ENCODE data around the gene MYO10. TPM values are rescaled to one million over a fixed set of nuclear protein-coding genes. Genes with fewer than 3 reads are reported as not detected.

MYO10 gene
- total RNA-seq, 1 experiment from 2014 or later = 71.9 TPM

DNA sequence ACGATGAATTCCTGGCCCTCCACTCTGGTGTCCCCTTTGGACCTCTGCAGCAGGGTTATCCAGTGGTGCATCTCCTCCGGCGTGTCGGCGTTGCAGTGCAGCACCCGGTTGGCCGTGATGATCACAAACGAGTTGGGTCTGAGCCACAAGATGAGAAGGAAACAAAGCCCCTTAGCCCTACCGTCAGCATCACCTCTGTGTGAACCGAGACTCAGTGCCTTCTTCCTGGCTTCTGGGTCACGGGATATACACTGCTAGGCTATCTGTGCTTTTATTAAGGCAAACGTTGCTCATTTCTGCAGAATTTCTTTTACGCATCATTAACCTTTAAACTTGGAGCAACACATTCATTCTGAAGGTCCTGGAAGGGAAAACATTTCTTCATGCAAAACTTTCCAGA lies 254.2 kb downstream of the MYO10 start:
- intact Hi-C loops (cut with micrococcal nuclease; ENCODE audit: unreplicated experiment) = no loop called here
- no peak for DNase-seq (ENCODE audit: low read depth, low spot score)
- CTCF ChIA-PET = interaction anchor here (0.5 kb wide), 1 partner anchor 214 kb away, joined by 3 read pairs; no protein-coding TSS in a partner anchor
- in situ Hi-C loops (cut with HindIII; ENCODE audit: low pct_unique_long_range_greater_than_20kb, low sequenced_read_pairs) = no loop called here
- Histone ChIP-seq H3K4me3 (ENCODE audit: low read depth in 2 of 2, low read length in 2 of 2) (no peak overlapping the region), H3K27ac (ENCODE audit: low read length) (no peak overlapping the region), H3K27me3 (ENCODE audit: control insufficient read depth, insufficient read depth, low read length) (no peaks in the 10 kb centered on the region), H3K4me1 (ENCODE audit: control insufficient read depth, insufficient read depth, low read length) (no peaks in the 10 kb centered on the region), H3K9me3 (ENCODE audit: control insufficient read depth, insufficient read depth, low read depth, low read length) (no peaks in the 10 kb centered on the region), H3K36me3 (ENCODE audit: control insufficient read depth, insufficient read depth, low read length) (peaks cover 11% of the 10 kb centered on the region; the same call in 1 of the 2 replicates)
- TF ChIP-seq CTCF (IDR thresholded peaks at IDR 0.05) = no peak
- TF ChIP-seq, protein P1, sequence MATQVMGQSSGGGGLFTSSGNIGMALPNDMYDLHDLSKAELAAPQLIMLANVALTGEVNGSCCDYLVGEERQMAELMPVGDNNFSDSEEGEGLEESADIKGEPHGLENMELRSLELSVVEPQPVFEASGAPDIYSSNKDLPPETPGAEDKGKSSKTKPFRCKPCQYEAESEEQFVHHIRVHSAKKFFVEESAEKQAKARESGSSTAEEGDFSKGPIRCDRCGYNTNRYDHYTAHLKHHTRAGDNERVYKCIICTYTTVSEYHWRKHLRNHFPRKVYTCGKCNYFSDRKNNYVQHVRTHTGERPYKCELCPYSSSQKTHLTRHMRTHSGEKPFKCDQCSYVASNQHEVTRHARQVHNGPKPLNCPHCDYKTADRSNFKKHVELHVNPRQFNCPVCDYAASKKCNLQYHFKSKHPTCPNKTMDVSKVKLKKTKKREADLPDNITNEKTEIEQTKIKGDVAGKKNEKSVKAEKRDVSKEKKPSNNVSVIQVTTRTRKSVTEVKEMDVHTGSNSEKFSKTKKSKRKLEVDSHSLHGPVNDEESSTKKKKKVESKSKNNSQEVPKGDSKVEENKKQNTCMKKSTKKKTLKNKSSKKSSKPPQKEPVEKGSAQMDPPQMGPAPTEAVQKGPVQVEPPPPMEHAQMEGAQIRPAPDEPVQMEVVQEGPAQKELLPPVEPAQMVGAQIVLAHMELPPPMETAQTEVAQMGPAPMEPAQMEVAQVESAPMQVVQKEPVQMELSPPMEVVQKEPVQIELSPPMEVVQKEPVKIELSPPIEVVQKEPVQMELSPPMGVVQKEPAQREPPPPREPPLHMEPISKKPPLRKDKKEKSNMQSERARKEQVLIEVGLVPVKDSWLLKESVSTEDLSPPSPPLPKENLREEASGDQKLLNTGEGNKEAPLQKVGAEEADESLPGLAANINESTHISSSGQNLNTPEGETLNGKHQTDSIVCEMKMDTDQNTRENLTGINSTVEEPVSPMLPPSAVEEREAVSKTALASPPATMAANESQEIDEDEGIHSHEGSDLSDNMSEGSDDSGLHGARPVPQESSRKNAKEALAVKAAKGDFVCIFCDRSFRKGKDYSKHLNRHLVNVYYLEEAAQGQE (IDR thresholded peaks at IDR 0.05; ENCODE audit: insufficient read depth in 1 of 2, low read depth in 2 of 2, low read length in 1 of 2) = no peak
- TF ChIP-seq SIN3A (IDR thresholded peaks at IDR 0.05; ENCODE audit: borderline replicate concordance, insufficient read depth, low read depth, low read length) = no peak
- TF ChIP-seq POLR2AphosphoS5 (IDR thresholded peaks at IDR 0.05; ENCODE audit: low read depth, low read length) = no peak
- TF ChIP-seq TCF7L2 (IDR thresholded peaks at IDR 0.05; ENCODE audit: low read depth, low read length) = no peak
- POLR2A ChIA-PET = no interaction called here
- BruUV-seq (replicated peaks) = no TSS peak
- ATAC-seq = no peak

DNA sequence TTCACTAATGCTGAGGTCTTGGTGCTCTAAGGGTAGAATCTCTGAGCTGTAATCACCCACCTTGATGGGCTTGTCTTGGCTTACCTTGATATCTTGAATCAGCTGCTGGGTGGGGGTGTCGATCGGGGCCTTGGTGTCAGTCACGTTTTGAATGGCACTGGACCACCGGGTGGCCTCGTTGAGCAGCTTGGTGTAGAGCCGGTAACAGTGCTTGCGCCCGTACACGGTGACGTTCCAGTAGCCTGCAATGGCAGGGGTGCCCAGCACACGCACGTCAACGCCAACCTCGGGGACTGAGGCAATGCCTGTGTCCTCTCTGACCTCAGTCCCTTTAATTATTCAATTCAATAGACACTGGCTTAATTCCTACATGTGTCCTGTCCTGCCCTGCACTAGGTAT lies 256.2 kb downstream of the MYO10 start:
- ATAC-seq (peak; percentile 60; the same call in 1 of the 2 replicates), DNase-seq (ENCODE audit: low read depth, low spot score) (no peak)
- no peak for TF ChIP-seq SIN3A (IDR thresholded peaks at IDR 0.05; ENCODE audit: borderline replicate concordance, insufficient read depth, low read depth, low read length)
- TF ChIP-seq TCF7L2 (IDR thresholded peaks at IDR 0.05; ENCODE audit: low read depth, low read length) = no peak
- TF ChIP-seq, protein P1 (IDR thresholded peaks at IDR 0.05; ENCODE audit: insufficient read depth in 1 of 2, low read depth in 2 of 2, low read length in 1 of 2) = no peak
- no peak for TF ChIP-seq CTCF (IDR thresholded peaks at IDR 0.05)
- no peak for TF ChIP-seq POLR2AphosphoS5 (IDR thresholded peaks at IDR 0.05; ENCODE audit: low read depth, low read length)
- H3K27me3 ChIP-seq (ENCODE audit: control insufficient read depth, insufficient read depth, low read length) = no peaks in the 10 kb centered on the region
- peaks cover 13% of the 10 kb centered on the region; the same call in 1 of the 2 replicates for H3K36me3 ChIP-seq (ENCODE audit: control insufficient read depth, insufficient read depth, low read length)
- no peak overlapping the region for H3K27ac ChIP-seq (ENCODE audit: low read length)
- H3K9me3 ChIP-seq (ENCODE audit: control insufficient read depth, insufficient read depth, low read depth, low read length) = no peaks in the 10 kb centered on the region
- BruUV-seq (replicated peaks) = no TSS peak
- no peaks in the 10 kb centered on the region for H3K4me1 ChIP-seq (ENCODE audit: control insufficient read depth, insufficient read depth, low read length)
- CTCF ChIA-PET = interaction anchor here (0.6 to 1.0 kb wide), 2 partner anchors 11 to 139 kb away, joined by 3 read pairs; no protein-coding TSS in a partner anchor
- POLR2A ChIA-PET = no interaction called here
- intact Hi-C loops (cut with micrococcal nuclease; ENCODE audit: unreplicated experiment) = no loop called here
- in situ Hi-C loops (cut with HindIII; ENCODE audit: low pct_unique_long_range_greater_than_20kb, low sequenced_read_pairs) = no loop called here
- H3K4me3 ChIP-seq (ENCODE audit: low read depth in 2 of 2, low read length in 2 of 2) = no peak overlapping the region

All from Panc1 (cell line).